HG02623 (cell line): ENCODE data around the gene FLNC.
A peak's percentile ranks its signal among the peaks of the same experiment; 100 is the strongest.

Source experiments
- ATAC-seq: cut with Tn5 transposase; IDR thresholded peaks from one replicate; pipeline ENCODE4 v1.9.1; 2021; ENCODE audit warnings: moderate library complexity; ENCODE audit not compliant: unreplicated experiment

The FLNC gene

GRCh38 chr7:128878226-128879105 is 48.3 kb downstream of the FLNC start:
- no peak for ATAC-seq

DNA sequence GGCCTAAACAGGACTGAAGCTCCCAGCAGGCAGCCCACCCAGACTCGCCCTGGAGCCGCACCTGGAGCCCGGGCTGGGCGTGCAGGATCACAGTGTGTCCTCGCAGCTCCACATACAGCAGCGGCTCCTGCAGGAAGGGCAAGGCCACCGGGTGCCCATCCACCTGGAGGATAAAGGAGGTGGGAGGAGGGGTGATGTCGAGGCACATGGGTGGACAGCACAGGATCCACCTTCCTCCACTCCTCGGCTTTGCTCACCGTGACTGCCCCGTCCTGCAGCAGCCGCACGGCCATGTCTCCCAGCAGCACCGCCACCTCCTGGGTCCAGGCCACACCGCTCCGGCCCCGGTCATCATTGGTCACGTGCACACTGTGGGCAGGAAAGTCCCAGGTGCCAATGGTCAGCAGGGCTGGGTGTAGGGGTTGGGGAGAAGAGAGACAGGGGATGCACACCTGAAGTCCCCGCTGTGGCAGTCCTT is 49.3 kb downstream of the FLNC start:
- ATAC-seq: no peak

DNA sequence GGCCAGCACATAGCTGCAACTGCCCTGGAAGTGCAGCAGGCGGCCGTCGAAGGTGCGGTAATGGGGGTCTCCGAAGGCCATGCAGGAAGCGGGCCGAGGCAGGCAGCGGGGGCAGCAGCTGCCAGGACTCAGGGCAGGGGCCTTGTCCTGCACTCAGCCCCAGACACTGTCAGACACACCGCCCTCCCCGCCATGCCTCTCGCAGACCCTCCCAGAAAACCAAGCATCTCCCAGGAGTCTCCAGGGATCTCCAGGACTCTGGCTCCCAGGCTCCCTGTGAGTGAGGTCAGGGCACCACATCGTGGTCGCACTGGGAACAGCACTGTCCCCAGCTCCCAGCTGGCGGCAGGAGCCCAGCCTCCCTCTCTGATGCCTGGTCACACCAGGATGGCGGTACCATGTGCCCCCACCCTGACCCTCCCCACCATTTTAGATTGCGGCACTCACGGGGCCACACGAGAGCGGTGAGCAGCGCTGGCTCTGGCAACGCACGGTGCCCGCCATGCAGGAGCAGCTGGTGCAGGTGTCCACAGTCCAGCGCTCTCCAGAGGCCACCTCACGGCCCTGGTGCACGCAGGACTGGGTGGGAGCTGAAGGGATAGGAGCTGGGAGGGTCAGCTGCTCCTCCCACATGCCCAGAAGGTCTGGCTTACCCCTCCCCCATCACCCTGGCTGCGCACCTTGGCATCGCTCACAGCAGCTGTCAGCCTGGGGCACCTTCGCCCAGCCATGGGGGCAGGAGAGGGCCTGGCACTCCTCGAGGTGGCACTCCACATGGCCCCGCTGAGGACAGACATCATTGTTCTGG is 49.9 kb downstream of the FLNC start:
- no peak for ATAC-seq

DNA sequence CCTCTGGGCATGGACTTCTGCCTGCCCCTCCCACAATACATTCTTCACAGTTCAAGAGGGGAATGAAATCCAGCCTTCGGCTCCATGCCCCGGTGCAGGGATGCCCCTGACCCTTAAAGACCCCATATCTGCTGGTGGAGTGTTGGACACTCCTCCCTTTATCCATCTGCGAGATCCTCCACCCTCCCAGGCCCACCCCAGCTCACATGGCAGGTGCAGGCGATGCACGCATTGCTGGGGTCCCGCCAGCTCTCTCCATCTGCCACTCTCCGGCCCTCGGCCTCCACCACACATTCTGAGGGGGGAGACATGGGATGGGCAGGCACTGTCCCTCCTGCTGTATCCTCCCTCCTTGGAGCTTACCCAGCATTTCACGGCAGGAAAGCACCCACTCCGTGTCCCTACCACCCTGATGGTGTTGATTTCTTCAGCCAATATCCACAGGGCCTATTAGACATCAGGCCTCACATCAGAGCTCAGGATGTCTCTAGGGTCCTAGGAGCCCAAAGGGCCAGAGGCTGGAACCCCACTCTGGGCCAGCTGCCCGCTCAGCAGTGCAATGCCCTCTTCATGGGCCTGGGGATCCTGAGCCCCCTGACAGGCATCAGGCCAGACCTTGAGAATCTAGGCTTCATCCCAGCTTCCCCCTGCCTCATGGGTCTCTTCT is 50.7 kb downstream of the FLNC start:
- ATAC-seq: no peak

DNA sequence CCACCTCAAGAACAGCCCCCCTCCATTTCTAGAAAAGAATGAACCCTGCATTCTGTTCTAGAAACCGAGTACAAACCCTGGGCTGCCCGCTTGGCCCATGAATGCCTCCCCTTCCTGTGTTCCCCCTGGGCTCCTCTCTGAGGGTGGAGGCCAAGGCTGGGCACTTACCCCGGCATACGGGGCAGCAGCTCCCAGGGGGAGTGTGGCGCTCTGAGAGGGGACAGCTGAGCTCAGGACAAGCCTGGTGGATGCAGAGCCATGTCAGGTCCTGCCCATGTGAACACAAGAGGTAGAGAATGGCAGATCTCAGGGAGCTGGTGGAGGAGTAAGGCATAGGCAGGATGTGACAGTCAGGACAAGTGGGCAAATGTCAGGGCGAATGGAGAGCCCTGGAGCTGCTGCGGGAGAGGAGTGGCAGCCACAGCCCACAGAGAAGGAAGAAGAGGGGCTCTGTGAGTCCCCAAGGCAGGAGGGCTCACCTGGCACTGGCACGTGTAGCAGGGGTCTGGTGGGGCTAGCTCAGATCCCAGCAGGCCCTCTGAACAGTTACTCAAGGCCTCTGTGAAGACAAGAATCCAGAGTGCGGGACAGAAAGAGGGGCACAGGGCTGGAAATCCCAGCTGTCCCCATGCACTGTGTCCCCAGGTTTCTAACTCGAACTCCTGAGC is 51.4 kb downstream of the FLNC start:
- ATAC-seq: no peak

GRCh38 chr7:128882134-128882533 is 51.9 kb downstream of the FLNC start:
- no peak for ATAC-seq

DNA sequence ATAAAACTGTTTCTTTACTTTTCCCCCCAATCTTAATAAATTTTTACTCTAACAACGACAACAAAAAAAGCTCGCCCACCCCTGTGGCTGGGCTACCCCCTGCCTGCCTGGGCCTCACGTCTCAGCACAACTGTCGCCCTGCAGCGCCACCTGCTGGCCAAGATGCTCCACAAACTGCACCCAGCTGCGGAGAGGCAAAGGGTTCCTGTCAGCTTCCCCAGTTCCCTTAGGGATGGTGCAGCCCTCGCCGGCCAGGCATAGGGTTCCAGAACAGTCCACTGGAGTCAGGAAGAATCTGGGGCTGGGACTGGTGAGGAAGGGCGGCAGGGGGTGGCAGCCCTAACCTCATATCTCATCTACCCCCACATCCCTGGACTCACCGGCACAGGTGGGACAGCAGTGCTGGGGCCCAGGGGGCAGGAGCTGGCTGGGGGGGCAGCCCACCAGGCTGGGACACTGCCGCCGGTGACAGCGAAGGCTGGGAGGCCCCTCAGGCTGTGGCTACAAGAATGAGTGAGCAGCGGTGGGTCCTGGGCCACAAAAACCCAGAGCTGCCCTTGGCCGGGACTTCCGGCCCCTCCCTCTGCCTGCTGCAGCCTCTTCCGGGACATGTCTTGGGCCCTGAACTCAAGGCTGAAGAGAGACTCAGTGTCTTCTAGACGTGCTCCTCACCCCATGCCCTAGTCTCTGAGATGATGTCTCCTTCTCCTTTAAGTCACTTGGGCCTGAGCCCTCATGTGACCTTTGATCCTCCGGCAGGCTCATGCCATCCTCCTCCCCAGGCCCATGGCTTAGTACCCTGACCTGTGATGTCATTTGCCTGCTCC is 53.6 kb downstream of the FLNC start:
- ATAC-seq: peak; percentile 52

DNA sequence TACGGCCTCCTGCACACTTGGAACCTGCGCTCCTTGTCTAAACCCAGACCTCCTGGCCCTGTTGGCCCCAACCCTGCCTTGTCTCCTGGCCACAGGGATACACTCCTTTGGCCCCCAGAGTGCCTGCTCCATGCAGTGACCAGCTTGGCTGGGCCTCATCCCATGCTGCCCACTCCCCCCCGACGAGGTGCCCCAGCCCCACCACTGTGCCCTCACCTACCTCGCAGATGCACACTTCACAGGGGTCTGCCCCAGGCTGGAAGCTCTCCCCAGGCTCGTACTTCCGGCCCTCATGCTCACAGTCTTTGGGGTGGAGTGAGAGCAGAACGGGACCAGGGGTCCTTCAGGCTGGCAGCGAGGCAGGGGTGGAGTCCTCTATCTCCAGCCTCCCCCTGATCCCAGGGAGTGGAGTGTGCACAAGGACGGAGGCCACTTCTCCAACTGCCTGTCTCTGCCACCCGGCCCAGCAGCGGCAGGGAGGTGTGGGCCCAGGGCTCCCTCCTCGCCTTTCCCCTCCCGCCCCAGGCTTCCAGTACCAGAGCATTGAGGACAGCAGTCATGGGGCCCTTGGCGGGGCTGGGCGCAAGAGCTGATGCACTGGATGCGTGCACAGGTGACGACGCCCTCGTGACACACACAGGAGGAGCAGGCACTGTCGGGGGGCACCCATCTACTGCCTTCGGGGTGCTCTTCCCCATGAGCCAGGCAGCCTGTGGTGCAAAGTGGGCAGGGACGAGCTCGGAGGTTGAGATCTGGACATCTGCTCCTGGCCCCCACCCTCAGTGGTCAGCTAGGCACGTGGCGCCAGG is 54.6 kb downstream of the FLNC start:
- ATAC-seq: no peak

DNA sequence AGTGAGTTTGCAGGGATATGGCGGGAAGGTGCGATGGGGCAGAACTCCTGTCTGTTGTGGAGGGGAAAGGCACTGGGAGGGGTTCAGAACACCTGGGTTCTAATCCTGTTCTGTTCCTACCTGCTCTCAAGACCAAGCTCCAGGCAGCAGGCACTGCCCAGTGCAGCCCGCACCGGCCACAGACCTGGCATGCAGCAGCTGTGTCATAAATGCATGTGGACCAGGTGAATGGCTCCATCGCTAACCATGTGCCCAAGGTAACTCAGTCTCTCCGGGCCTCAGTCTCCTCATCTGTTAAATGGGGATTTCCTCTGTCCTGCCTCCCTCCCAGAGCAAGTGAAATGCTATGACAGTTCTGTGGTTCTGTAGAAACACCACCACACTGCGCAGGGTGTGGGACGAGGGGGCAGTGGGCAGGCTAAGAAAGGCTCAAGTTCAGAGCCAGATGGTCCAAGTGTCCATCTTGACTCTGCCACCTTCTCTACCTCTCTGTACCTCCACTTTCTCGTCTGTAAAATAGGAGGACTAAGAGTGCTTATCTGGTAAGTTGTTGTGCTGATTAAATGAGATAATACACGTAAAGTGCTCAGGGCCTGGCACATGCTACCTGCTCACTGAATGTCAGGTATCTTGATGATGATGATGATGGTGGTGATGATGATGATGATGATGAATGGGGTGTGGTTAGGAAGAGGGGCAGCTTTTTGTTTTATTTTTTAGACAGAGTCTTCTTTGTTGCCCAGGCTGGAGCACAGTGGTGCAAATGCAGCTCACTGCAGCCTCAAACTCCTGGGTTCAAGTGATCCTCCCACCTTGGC is 55.4 kb downstream of the FLNC start:
- no peak for ATAC-seq

- no peak for ATAC-seq
These were observed 56.4 kb downstream of the FLNC start for GRCh38 chr7:128886391-128887168.

- ATAC-seq: no peak
These were observed 57.2 kb downstream of the FLNC start for GRCh38 chr7:128887169-128888038.

DNA sequence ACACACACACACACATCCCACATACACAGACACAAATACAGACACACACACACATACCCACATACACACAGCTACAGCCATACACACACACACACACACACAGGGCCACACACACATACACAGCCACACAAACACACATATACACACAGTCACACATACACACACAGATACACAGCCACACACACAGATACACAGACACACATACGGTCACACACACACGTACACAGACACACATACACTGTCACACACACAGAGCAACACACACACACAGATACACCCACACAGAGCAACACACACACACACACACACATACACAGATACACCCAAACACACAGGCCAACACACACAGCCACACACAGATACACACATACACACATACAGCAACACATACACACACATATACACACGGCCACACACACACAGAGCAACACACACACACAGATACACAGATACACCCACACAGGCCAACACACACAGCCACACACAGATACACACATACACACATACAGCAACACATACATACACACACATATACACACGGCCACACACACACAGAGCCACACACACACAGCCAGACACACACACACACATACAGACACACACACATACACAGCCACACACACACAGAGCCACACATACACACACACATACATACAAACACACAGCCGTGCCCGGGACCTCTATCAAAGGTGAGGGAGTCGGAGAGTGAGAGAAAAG is 58.0 kb downstream of the FLNC start:
- no peak for ATAC-seq

DNA sequence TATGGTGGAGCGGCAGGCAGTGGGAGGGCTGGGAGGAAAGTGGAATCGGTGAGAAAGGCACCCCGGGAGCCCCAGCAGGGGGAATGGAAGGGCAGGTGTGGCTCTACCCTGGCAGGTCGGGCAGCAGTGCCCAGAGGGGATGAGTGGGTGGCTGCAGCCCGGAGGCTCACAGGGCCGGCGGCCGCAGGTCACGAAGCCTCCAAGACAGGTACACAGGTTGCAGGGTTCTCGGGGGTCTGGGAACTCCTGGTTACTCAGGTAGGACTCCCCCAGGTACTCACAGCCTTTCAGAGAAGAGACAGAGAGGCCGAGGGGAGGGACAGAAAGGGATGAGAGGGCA is 58.5 kb downstream of the FLNC start:
- no peak for ATAC-seq

DNA sequence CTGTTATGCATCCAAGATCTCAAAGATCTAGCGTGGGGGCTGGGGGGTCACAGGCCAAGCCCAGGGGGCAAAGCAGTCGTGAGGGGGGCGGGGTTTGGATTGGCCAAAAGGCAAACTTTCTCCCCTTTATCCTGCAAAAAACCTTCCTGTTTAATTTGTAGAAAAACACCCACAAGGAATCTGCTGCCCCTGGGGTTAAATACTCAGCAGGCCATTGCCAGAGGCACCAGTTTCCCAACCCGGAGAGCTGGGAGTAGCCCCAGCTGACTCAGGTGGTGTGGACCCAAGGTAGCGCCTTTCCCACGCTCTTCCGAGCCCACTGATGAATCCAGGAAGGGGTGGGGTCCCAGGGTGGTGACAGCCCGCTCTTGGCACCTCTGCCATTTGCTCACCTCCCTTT is 58.9 kb downstream of the FLNC start:
- ATAC-seq: no peak

- no peak for ATAC-seq
These were observed 60.3 kb downstream of the FLNC start for GRCh38 chr7:128890306-128891109.
